HepG2 (cell line): ENCODE data around the gene TDRD9. TPM values are rescaled to one million over a fixed set of nuclear protein-coding genes. Genes with fewer than 3 reads are reported as not detected.

ENCODE experiments used
- CC2D1A ChIP-seq: sonication (generic); formaldehyde crosslinking; IDR thresholded peaks from 2 replicates; pipeline ENCODE4 v1.8.1; 2023; ENCODE audit warnings: mild to moderate bottlenecking, missing genetic modification reagents
- CENPX ChIP-seq: sonication (generic); formaldehyde crosslinking; IDR thresholded peaks from 2 replicates; pipeline ENCODE4 v1.9.0; 2021; ENCODE audit warnings: mild to moderate bottlenecking, missing genetic modification reagents, moderate library complexity
- CREM ChIP-seq, 2 experiments: sonication (generic) in 1 of 2; formaldehyde crosslinking in 1 of 2; IDR thresholded peaks; 2 replicates each; pipeline versions ENCODE4 v1.4.0 to v1.6.1; 2016 to 2020; ENCODE audit warnings: antibody characterized with exemption in 1 of 2, mild to moderate bottlenecking in 1 of 2, missing genetic modification reagents in 1 of 2
- DMAP1 ChIP-seq: IDR thresholded peaks from 2 replicates; pipeline ENCODE4 v1.6.1; 2016
- GATAD2A ChIP-seq: IDR thresholded peaks from 2 replicates; pipeline ENCODE4 v1.6.1; 2016
- JDP2 ChIP-seq: sonication (generic); formaldehyde crosslinking; IDR thresholded peaks from 2 replicates; pipeline ENCODE4 v1.8.1; 2022; ENCODE audit warnings: missing genetic modification reagents, borderline replicate concordance
- MAFF ChIP-seq: IDR thresholded peaks from 2 replicates; pipeline ENCODE4 v1.6.1; 2011; ENCODE audit warnings: low read depth, low read length, improper control_type of control experiment
- MAFG ChIP-seq: sonication (generic); formaldehyde crosslinking; IDR thresholded peaks from 2 replicates; pipeline ENCODE4 v1.5.1; 2020; ENCODE audit warnings: mild to moderate bottlenecking, missing genetic modification reagents
- MYNN ChIP-seq: sonication (generic); formaldehyde crosslinking; IDR thresholded peaks from 2 replicates; pipeline ENCODE4 v1.4.0; 2020; ENCODE audit warnings: mild to moderate bottlenecking, low read depth, missing genetic modification reagents
- SRF ChIP-seq: IDR thresholded peaks from 2 replicates; pipeline ENCODE4 v1.6.1; 2011; ENCODE audit warnings: mild to moderate bottlenecking, low read depth, low read length, moderate library complexity
- STAG1 ChIP-seq: sonication (generic); formaldehyde crosslinking; IDR thresholded peaks from 2 replicates; pipeline ENCODE4 v1.4.0; 2020; ENCODE audit warnings: missing genetic modification reagents
- STAT5B ChIP-seq: sonication (generic); formaldehyde crosslinking; IDR thresholded peaks from 2 replicates; pipeline ENCODE4 v1.4.0; 2020; ENCODE audit warnings: missing genetic modification reagents
- TBP ChIP-seq: sonication (generic); formaldehyde crosslinking; IDR thresholded peaks from 2 replicates; pipeline ENCODE4 v1.5.0; 2020; ENCODE audit warnings: missing genetic modification reagents
- TMF1 ChIP-seq: sonication (generic); formaldehyde crosslinking; IDR thresholded peaks from 2 replicates; pipeline ENCODE4 v1.8.1; 2022; ENCODE audit warnings: low read depth, missing genetic modification reagents
- ZNF124 ChIP-seq: sonication (generic); formaldehyde crosslinking; IDR thresholded peaks from 2 replicates; pipeline ENCODE4 v1.4.0; 2020; ENCODE audit warnings: missing genetic modification reagents
- ZNF546 ChIP-seq: sonication (generic); formaldehyde crosslinking; conservative IDR thresholded peaks from 2 replicates; pipeline ENCODE4 v1.8.1; 2023; ENCODE audit warnings: mild to moderate bottlenecking, missing genetic modification reagents
- ZNF547 ChIP-seq: sonication (generic); formaldehyde crosslinking; IDR thresholded peaks from 2 replicates; pipeline ENCODE4 v1.5.1; 2020; ENCODE audit warnings: mild to moderate bottlenecking, missing genetic modification reagents
- ZNF558 ChIP-seq: sonication (generic); formaldehyde crosslinking; IDR thresholded peaks from 2 replicates; pipeline ENCODE4 v1.9.0; 2022; ENCODE audit warnings: mild to moderate bottlenecking, missing genetic modification reagents, borderline replicate concordance
- ZNF703 ChIP-seq: sonication (generic); formaldehyde crosslinking; IDR thresholded peaks from 2 replicates; pipeline ENCODE4 v1.5.1; 2020; ENCODE audit warnings: missing genetic modification reagents, mild to moderate bottlenecking, moderate library complexity, borderline replicate concordance
- polyA plus RNA-seq, 8 experiments: library from polyadenylated mRNA; depleted of rRNA in 3 of 8; stranded (reverse) in 7 of 8; unstranded in 1 of 8; fragments of >200 nt; fragmentation: Illumina TruSeq in 4 of 8; extraction: Trizol in 4 of 8; gene quantifications; 2 replicates each; pipeline versions ENCODE4 v1.2.1 to v1.2.3, GENCODE V29; 2011 to 2016; ENCODE audit warnings: low read depth in 4 of 8, missing spikeins in 1 of 8, mixed read lengths in 1 of 8; ENCODE audit not compliant: insufficient read depth in 1 of 8
- total RNA-seq, 5 experiments: library from RNA; depleted of rRNA; stranded (reverse); fragments of >200 nt; fragmentation: Illumina TruSeq; extraction: Trizol; gene quantifications; 2 replicates each; pipeline ENCODE4 v1.2.3, GENCODE V29; 2016; ENCODE audit warnings: low read depth in 1 of 5
- TF ChIP-seq, protein P1 (sequence below): IDR thresholded peaks from 2 replicates; pipeline ENCODE4 v1.6.1; 2016; ENCODE audit warnings: mild to moderate bottlenecking
- TF ChIP-seq, protein P2 (sequence below): sonication (generic); formaldehyde crosslinking; IDR thresholded peaks from 2 replicates; pipeline ENCODE4 v1.8.1; 2022; ENCODE audit warnings: low read depth, mild to moderate bottlenecking, missing genetic modification reagents
- TF ChIP-seq, protein P3 (sequence below): sonication (generic); formaldehyde crosslinking; IDR thresholded peaks from 2 replicates; pipeline ENCODE4 v1.5.0; 2020; ENCODE audit warnings: mild to moderate bottlenecking, low read depth, missing genetic modification reagents, borderline replicate concordance

TDRD9 gene
- total and polyA plus RNA-seq, 2 of the 13 experiments (the other 11 are each of a cell fraction or from before 2014, with no cell fraction given): not detected

DNA sequence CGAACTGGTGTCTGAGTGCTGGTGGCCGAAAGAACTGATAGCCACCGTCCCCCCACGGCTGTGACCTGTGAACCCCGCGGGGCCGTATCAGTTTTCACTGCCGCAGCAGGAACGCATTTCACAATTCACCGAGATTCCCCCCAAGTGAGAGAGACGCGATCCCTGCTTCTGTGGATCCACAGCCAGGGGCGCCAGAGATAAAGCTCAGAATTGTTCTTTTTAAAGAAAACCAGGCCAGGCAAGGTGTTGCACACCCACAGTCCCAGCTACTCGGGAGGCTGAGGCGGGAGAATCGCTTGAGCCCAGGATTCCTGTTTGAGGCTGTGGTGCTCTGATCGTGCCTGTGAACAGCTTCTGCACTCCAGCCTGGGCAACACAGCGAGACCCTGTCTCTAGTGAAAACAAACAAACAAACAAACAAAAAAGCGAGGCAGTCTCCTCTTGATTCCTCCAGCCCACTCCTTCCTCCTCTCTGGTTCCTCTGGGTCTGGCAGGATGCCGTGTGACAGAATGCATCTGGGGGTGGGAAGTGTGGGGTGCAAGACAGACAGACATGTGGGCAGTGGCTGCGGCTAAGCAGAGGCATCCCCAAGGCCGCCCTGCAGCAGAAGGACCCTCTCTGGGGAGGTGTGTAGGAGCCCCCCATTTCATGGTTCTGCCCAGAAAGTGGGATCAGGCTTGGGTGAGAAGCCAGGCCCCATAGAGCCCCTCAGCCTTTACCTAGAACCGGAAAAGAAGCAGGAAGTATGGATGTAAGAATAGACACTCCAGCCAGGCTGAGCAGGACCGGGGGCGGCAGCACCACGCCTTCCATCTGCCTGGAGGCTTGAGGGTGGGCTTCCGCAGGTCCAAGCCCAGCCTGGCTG, 41.7 kb upstream of the TDRD9 start (continued):
- TF ChIP-seq, protein P1, sequence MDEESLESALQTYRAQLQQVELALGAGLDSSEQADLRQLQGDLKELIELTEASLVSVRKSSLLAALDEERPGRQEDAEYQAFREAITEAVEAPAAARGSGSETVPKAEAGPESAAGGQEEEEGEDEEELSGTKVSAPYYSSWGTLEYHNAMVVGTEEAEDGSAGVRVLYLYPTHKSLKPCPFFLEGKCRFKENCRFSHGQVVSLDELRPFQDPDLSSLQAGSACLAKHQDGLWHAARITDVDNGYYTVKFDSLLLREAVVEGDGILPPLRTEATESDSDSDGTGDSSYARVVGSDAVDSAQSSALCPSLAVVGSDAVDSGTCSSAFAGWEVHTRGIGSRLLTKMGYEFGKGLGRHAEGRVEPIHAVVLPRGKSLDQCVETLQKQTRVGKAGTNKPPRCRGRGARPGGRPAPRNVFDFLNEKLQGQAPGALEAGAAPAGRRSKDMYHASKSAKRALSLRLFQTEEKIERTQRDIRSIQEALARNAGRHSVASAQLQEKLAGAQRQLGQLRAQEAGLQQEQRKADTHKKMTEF (CRISPR knock-in tag): peak; percentile 50; the same call in 1 of the 2 replicates
- peak; percentile 27; the same call in 1 of the 2 replicates for TF ChIP-seq DMAP1 (CRISPR knock-in tag)
- TF ChIP-seq, protein P2, sequence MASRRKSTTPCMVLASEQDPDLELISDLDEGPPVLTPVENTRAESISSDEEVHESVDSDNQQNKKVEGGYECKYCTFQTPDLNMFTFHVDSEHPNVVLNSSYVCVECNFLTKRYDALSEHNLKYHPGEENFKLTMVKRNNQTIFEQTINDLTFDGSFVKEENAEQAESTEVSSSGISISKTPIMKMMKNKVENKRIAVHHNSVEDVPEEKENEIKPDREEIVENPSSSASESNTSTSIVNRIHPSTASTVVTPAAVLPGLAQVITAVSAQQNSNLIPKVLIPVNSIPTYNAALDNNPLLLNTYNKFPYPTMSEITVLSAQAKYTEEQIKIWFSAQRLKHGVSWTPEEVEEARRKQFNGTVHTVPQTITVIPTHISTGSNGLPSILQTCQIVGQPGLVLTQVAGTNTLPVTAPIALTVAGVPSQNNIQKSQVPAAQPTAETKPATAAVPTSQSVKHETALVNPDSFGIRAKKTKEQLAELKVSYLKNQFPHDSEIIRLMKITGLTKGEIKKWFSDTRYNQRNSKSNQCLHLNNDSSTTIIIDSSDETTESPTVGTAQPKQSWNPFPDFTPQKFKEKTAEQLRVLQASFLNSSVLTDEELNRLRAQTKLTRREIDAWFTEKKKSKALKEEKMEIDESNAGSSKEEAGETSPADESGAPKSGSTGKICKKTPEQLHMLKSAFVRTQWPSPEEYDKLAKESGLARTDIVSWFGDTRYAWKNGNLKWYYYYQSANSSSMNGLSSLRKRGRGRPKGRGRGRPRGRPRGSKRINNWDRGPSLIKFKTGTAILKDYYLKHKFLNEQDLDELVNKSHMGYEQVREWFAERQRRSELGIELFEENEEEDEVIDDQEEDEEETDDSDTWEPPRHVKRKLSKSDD: no peak
- no peak for TF ChIP-seq MYNN (CRISPR knock-in tag)
- TF ChIP-seq CC2D1A (CRISPR knock-in tag): no peak
- TF ChIP-seq ZNF558 (CRISPR knock-in tag): no peak
- no peak for TF ChIP-seq TMF1 (CRISPR knock-in tag)
- TF ChIP-seq MAFG (CRISPR knock-in tag): no peak
- TF ChIP-seq, protein P3, sequence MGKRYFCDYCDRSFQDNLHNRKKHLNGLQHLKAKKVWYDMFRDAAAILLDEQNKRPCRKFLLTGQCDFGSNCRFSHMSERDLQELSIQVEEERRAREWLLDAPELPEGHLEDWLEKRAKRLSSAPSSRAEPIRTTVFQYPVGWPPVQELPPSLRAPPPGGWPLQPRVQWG (CRISPR knock-in tag): no peak
- TF ChIP-seq GATAD2A (CRISPR knock-in tag): peak; percentile 89
- TF ChIP-seq ZNF703 (CRISPR knock-in tag): no peak
- no peak for TF ChIP-seq ZNF546 (CRISPR knock-in tag)
- TF ChIP-seq STAG1 (CRISPR knock-in tag): peak; percentile 52
- TF ChIP-seq CENPX (CRISPR knock-in tag): no peak
- TF ChIP-seq SRF: no peak
- TF ChIP-seq STAT5B (CRISPR knock-in tag): 0 out of 2 replicates have a peak, but pooled peaks have one; percentile 50
- TF ChIP-seq TBP (CRISPR knock-in tag): no peak
- TF ChIP-seq JDP2 (CRISPR knock-in tag): no peak
- no peak for TF ChIP-seq MAFF
- TF ChIP-seq ZNF124 (CRISPR knock-in tag): 0 out of 2 replicates have a peak, but pooled peaks have one; percentile 50
- peak; percentile 20; the same call in 1 of the 2 replicates for TF ChIP-seq ZNF547 (CRISPR knock-in tag)
- no peak; the same call in 1 of the 2 replicates for TF ChIP-seq CREM (IDR thresholded peaks at IDR 0.05)
- no peak for TF ChIP-seq CREM (CRISPR knock-in tag; IDR thresholded peaks at IDR 0.05)
